ENCODE measurements around the gene NCKIPSD.

The NCKIPSD gene

GRCh38 chr3:48664313-48664644, 21.4 kb downstream of the NCKIPSD start:
- H3K4me3 ChIP-seq (ENCODE audit: low read depth, low read length) = peak overlapping the region; percentile 57
- in situ Hi-C loops (cut with HindIII; ENCODE audit: low sequenced_read_pairs) = no loop called here
- no peak for TF ChIP-seq CTCF (IDR thresholded peaks at IDR 0.05; ENCODE audit: low read depth, low read length)
- DNase-seq (ENCODE audit: low read depth, low spot score) = no peak

GRCh38 chr3:48663489-48664312, 22.0 kb downstream of the NCKIPSD start:
- DNase-seq (ENCODE audit: low read depth, low spot score) = peak; percentile 97
- peak overlapping the region; percentile 57 for H3K4me3 ChIP-seq (ENCODE audit: low read depth, low read length)
- TF ChIP-seq CTCF (IDR thresholded peaks at IDR 0.05; ENCODE audit: low read depth, low read length) = peak; percentile 85
- in situ Hi-C loops (cut with HindIII; ENCODE audit: low sequenced_read_pairs) = no loop called here

GRCh38 chr3:48662753-48663488, 22.8 kb downstream of the NCKIPSD start, which contains the start of gene CELSR3:
CELSR3 (minus strand) TSS chr3:48662886; CDS start chr3:48662634, 252 bp downstream.
- H3K4me3 ChIP-seq (ENCODE audit: low read depth, low read length) = peak within 1 kb of the TSS; percentile 57
- in situ Hi-C loops (cut with HindIII; ENCODE audit: low sequenced_read_pairs) = no loop called here
- peak; percentile 86 for DNase-seq (ENCODE audit: low read depth, low spot score)
- no peak for TF ChIP-seq CTCF (IDR thresholded peaks at IDR 0.05; ENCODE audit: low read depth, low read length)

- DNase-seq (ENCODE audit: low read depth, low spot score) = no peak
- H3K4me3 ChIP-seq (ENCODE audit: low read depth, low read length) = no peak overlapping the region
- in situ Hi-C loops (cut with HindIII; ENCODE audit: low sequenced_read_pairs) = no loop called here
- no peak for TF ChIP-seq CTCF (IDR thresholded peaks at IDR 0.05; ENCODE audit: low read depth, low read length)
Measured at GRCh38 chr3:48662145-48662752, 23.5 kb downstream of the NCKIPSD start.

- H3K4me3 ChIP-seq (ENCODE audit: low read depth, low read length) = peak overlapping the region; percentile 31
- TF ChIP-seq CTCF (IDR thresholded peaks at IDR 0.05; ENCODE audit: low read depth, low read length) = no peak
- DNase-seq (ENCODE audit: low read depth, low spot score) = peak; percentile 44
- in situ Hi-C loops (cut with HindIII; ENCODE audit: low sequenced_read_pairs) = no loop called here
Measured at GRCh38 chr3:48661501-48662144, 24.1 kb downstream of the NCKIPSD start.

- TF ChIP-seq CTCF (IDR thresholded peaks at IDR 0.05; ENCODE audit: low read depth, low read length) = no peak
- H3K4me3 ChIP-seq (ENCODE audit: low read depth, low read length) = peak overlapping the region; percentile 31
- in situ Hi-C loops (cut with HindIII; ENCODE audit: low sequenced_read_pairs) = no loop called here
- DNase-seq (ENCODE audit: low read depth, low spot score) = no peak
Measured at GRCh38 chr3:48660800-48661400, 24.8 kb downstream of the NCKIPSD start.
